DMS53 treated with DMSO at 0.1 percent for 48 hours (cell line): ENCODE measurements around the gene RPP25L.

ENCODE experiments used
- DNase-seq: peaks from one replicate; lab custom pipeline; 2025; ENCODE audit not compliant: unreplicated experiment; lab: John Stamatoyannopoulos, UW

Gene RPP25L

DNA sequence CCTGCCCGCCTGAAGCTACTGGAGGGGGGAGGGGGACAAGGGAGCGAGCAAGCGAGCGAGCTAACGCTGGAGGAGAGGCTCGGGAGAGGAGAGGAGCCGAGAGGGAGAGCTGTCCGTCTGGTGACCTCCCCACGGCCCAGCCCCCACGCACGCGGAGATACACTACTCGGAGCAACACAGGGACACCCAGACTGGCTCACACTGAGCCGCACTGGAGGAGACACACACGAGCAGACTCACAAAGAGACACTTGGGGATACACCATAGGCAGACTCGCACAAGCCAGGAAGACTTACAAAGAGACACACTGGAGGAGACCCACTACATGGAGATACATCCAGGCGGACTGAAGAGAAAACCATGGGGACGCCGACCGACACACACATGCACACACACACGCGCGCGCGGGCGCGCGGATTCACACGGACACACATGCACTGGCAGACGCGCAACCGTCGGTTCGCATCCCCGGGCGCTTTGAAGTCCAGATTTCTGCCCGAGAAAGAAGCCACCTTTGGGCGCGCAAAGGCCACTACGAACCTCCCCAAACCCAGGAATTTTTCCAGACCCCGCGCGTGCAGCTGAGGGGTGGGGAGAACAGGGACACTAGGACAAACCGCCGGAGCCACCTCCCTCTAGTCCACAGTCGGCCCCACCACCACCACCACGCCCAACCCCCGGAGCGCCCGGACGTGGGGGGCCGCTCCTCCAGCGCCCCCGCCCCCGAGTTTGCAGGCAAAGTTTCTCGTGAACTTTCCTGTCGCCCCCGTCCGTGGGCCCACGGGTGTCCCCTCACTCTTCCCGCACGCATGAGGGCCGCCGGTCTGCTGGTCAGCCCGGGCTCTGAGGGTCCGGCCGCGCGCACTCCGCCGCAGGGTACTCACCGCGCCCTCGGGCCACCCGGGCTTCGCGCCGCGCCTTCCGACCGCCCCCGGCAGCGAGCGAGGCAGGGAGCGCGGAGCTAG, 22.9 kb downstream of the RPP25L start:
- DNase-seq = no peak

DNA sequence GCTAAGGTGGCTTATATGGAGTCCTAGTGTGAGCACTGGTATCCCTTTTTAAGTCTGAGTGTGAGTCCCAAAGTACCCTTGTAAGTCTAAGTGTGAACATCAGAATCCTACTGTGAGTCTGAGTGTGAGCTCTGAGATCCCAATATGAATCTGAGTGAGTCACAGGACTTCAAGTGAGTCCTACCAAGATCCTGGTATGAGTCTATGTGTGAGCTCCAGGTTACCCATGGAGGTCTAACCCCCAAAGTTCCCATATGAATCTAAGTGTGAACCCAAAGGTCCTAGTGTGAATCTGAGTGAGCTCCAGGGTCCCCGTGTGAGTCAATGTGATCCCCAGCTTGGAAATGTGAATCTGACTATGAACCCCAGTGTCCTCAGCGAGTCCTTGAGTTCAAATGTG, 24.6 kb downstream of the RPP25L start:
- DNase-seq = no peak

DNA sequence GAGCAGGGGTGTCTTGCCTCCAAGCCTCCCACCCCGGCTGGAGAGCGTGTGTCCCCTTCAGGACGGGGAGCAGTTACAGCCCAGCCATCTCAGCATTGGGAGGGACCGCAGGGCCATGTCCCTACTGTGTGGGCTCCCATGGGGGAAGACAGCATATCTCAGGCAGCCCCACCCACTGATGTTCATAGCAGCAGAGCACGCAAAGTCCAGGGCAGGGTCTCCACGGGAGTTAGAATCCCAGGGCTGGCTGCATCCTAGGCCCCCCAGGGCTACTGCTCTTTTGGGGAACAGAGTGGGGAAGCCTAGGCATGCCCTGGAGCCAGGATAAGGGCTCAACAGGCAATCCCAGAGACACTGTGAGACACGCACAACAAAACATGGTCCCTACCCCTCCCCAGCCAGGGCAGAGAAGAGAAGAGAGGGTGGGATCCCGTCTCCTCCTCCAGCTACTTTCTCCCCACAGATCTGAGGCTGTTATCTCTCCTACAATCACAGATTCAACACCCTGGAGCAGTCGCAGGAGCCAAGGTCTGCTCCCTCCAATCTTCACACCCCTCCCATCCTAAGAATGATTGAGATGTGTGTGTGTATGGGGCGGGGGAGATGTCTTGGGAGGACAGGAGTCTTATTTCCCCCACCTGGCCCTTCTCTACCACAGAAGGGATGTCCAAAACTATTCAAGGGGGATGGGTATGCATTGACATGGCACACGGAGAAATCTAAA, 25.8 kb downstream of the RPP25L start:
- no peak for DNase-seq

DNA sequence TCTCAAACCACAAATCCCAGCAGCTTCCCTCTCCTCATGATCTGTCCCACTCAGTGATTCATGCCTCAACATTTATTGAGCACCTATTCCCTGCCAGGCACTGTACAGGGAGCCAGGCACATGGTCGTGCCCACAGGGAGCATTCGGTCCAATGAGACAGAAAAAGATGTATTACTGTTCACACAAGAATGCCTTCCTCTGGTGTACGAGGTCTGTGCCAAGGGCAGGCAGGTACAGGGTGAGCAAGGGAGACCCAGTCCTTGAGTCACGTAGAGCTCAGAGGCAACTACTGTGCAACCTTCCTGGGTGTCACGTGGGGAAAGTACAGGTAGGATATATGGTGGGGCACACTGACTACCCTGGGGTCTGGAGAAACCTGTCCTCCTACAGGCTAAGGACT, 26.9 kb downstream of the RPP25L start:
- DNase-seq = no peak

DNA sequence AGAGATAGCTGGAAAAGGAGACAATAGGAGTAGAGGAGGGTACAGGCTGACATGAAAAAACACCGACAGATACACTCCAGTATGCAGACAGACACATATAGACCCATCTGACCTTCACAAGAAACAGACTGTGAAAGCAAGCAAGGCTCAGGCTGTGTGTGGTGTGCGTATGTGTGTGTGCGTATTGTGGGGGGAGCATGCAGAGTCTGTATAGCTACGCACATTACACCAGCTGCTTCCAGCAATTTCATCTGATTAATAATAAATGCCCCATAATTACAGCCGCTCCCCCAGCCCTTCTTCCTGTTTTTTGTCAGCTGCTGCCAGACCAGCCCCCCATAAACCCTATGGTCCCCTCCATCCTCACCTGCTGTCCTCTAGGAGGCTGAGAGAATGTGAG, 29.1 kb downstream of the RPP25L start:
- no peak for DNase-seq

DNA sequence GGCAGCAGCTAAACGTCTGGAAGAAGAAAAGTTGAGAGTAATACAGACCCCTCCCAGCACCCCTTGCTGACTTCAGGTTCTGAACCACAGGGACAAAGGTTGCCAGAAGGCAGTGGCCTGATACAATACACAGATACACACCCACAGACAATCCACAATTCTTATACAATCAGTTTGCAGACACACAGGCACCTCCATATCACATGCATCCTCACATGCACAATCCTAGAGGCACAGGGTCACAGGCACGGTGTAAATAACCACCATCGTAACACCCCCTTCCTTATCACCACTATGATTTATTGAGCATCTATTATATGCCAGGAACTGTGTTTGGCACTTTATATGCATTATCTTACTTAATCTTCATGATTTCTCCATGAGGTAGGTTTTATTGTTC, 30.6 kb downstream of the RPP25L start:
- DNase-seq = no peak

DNA sequence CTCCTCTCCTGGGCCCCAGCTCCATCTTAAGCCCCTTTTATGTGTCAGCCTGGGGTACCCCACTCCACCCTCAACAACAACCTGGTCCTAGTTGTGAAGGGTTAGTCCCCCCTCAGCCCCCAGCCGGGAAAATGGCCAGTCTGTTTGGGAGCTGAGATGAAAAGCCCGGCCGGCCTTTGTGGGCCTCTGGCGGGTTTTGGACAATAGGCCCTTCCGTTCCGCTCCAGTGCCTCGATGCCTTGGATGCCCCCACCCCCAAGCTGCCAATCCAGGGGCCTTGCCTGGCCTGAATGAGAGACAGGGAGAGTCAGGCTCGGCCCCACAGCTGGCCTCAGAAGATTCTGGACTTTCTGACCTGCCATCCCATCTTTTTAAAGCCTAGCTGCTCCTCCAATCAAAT, 31.5 kb downstream of the RPP25L start:
- no peak for DNase-seq

DNA sequence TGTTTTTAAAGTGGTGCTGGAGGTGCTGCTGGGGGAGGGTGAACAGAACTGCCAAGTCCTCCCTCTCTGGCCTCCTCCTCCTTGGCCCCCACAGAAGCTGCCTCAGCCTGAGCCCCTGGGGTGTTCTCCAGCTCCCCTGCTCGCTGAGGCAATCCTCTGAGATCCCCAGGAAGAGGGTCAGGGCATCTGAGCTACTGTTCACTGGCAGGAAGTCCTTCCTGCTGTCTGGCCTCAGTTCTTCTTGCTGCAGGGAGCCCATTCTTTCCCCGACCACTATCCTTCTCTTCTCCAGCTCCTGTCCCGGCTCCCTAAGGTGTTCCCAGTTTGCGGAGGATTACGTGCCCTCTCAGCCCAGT, 32.1 kb downstream of the RPP25L start:
- no peak for DNase-seq

DNA sequence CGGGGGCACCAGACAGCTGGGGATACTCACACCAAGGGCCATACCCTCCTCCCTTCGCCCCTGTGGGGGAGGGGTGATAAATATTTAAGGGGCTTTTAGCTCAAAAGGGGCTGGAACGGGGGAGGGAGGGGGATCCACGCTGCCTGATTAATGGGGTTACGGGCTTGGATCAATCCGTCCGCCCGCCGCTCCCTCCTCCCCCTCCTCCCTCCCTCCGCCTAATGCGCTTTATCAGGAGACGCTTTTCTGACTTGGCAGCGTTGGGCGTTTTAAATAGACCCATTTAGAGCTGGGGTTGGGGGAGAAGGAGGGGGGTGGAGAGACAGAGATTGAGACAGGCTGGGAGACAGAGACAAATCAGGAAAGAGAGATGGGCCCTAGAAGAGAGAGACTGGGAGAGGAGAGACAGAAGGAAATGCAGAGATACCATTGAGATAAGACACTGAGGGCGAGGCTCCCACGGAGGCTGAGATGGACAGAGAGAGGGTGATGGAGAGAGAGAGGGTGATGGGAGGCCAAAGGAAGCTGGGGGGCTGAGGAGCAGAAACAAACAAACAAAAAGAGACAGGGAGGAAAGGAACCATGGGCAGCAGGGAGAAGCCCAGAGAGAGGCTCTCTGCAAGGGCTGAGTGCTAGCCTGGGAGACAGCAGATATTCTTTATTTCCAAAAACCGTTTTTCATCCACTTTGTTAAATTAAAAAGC, 32.6 kb downstream of the RPP25L start:
- no peak for DNase-seq

DNA sequence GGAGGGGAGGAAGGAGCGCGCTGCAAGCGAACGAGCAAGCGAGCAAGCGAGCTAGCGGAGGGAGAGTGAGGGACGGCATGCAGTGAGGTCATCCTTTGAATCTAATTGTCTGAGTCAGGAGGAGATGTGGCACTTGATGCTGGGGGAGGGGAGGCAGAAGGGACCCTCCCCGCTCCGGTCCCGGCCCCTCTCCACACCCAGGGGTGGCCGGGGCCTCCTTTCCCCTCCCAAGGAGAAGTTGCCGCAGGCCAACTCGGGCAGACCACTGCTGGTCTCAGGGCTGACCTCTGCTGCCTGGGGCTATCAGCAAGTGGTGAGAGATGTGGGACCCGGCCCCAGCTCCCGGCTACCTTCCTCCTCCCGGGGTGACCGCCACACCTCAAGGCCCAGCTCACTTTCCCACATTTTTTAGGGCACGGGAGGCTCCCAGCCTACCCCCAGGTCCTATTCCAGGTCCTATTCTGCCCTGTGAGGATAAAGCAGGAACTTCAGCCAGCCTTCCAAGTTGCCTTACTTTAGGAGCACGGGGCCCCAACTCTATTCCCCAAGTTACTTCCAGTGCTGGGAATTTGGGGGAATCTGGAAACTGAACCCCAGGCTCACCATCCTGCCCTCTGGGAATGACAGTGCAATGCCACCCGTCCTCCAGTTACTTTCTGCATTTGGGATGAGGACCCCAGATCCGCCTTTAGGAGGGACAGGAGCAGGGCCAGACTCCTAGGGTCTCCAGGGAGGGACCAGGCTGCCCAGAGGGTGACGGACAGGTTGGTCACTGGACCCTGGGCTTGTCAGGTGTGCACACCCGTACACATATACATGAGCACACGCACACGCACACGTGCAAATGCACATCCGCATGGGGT, 33.4 kb downstream of the RPP25L start:
- DNase-seq = no peak

DNA sequence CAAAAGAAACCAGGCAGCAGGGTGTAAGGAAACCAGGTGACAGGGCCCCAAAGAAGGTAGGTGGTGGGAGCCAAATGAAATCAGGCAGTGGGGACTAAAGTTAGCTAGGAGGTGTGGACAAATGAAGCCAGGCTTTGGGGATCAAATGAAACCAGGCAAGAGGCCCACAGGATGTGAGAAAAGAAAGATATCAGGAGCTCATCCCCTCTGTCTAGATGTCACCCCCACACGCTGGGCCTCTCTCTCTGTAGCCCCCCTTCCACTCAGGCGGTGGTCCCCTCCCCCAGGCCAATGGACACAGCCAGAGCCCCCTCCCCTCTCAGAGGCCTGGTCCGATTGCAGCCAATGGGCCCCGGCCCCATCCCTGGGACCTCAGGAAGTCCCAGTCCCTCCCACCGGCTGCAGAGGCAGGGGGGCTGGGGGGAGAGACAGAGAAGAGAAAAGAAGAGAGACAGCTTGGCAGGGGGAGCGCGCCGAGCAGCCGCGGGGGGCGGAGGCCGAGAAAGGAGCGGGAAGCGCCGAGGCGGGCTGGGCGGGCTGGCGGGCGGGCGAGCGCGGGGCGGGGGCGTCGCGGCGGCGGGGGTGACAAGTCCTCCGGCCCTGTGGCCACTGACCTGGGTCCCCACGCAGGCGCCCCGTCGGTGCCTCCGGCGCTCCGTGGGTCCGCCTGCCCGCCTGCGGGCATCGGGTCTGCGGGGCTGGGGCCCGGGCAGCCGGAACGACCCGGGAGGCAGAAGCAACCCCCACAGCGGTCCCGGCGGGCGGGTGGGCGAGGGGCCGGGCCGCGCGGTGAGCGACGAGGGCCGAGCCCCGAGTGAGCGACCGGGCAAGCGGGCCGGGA, 34.3 kb downstream of the RPP25L start:
- no peak for DNase-seq

DNA sequence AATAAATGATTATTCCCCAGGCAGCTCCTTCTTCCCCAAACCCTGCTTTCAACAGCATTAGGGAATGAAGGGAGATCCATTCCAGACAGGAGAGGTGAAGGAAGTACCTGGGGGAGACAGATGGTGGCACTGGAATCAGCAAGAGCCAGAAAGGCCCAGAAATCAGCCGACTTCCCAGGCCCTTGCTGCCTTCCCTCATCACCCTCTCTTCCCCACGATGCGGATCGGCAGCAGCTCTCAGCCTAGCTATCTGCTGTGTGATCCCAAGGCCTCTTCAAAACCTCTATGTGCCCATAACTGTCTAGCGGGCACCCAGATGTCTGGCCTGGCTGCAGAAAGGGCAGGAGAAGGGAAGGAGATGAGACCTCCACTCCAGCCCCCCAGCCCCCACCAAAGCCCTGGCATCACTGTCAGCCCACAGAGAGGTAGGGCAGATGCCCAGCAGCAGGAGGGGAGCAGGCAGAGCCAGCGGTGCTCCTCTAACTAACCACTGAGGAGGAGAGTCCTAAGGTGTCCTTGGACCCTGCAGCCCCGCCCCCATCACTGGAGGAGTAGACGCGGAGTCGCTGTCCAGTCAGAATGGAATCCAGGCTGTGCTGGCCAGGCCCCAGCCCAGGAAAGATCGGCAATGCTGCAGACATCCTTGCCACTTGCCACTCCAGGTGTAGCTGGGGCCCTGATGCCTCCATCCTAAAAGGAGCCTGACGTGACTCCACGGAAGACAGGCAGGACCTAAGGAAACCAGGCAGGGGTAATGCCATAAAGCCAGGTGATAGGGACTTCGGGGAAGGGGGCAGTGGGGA, 35.1 kb downstream of the RPP25L start:
- no peak for DNase-seq

DNA sequence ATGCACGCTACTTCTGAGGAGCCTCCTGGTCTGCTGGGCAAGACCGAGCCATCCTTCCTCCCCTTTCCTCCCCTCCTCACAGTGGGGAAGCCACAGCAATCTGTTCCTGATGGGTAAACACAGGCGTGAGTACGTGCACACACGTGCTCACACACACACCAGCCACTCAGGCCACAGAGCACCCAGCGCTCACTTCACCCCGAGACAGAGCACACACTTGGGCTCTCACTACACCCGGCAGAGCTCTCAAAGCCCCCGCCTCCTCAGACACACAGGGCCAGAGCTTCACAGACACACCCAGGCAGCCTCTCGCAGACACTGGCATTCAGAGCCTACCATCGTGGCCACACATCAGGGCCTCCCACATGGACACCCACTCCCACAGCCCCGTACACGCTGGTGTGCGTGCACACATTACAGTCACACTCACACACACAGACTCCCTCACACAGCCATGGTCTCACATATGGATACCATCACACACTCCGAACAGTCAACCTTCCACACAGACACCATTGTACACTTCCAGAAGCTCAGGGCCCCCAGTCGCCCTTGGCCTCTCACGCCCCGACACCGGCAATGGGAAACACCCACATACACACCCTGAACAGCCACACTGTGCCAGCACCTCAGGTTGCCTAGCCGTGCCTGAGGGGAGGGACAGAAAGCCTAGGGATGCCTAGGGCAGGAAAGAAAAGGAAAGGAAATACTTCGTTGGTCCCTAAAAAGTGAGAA, 35.9 kb downstream of the RPP25L start:
- no peak for DNase-seq

DNA sequence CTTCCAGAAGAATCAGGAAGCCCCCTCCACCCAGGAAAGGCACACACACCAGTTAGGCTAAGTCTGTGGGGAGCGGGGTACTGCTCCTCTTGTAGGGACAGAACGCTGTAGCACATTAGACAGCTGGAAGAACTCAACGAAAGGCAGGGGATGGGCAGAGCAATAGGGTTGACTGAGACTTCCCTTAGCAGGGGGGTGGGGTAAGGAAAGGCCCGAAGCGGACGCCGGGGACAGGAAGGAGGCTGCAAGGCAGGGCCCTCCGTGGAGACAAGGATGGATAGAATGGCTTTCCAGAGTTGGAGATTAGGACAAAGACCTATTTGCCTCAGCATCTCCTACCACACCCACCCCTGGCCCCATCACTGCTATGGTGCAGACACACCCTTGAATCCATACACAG, 36.7 kb downstream of the RPP25L start:
- no peak for DNase-seq

DNA sequence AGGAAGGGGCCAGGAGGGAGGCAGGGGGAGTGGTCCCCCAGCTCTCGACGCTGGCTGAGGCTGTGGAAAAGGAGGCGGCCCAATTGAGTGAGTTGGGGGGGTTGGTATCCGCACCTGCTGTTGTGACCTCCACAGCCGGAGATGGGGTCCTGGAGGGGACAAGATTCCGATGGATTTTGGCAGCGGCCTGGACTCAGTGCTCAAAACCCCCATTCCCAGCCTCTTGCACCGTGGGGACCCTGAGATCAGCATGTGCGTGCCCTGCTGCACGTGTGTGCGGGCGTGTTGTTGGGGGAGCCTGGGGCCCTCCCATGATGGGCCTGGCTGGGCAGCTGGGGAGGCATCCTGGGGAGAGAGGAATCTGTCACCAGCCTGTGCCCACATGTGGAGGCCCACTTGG, 37.3 kb downstream of the RPP25L start:
- DNase-seq = no peak

DNA sequence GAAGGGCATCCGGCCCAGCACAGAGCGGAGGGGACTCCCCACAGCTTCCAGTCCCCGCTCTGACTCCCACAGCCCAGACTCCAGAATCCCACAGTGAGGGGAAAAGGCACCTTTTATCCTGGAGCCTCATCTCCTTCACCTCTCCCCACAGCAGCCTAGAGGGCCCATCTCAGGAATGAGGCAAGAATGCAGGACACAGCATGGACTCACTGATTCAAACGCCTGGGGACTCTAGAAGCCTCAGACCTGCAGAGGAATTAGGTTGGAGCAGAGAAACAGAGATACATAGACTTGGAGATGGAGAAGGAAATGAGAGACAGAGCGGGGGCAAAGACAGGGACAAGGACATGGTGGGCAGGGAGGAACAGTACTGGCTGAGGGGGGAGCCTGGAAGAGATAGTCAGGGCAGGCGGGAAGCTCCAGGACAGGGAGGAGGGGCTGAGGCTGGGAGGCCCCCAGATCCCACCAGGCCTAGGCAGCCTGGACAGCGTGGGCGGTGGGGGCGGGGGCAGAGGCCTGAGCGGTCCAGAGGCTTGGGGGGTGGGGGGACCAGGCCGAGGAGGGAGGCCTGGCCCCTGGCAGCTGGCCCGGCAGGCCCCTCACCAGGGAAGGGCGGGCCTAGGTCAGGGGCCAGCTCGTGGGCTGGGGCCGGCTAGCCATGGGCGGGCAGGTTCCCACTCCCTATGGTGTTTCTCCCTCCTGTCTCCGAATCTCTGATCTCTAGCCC, 38.1 kb downstream of the RPP25L start:
- DNase-seq = no peak

DNA sequence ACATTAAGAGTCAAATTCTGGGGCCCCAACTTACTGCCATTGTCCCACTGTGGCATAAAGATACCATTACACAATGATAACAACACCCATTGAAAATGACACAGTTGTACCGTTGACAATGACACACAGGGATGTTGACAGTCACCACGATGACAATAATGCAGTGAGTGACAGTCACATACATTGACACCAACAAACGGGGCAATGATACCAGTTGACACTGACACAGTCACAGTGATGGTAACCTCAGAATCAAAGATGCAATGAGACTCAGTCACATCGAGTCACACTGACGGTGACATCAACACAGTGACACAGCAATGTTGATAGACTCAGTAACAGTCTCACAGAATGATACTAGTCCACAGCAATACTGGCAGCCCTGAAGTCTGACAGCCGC, 39.3 kb downstream of the RPP25L start:
- no peak for DNase-seq

DNA sequence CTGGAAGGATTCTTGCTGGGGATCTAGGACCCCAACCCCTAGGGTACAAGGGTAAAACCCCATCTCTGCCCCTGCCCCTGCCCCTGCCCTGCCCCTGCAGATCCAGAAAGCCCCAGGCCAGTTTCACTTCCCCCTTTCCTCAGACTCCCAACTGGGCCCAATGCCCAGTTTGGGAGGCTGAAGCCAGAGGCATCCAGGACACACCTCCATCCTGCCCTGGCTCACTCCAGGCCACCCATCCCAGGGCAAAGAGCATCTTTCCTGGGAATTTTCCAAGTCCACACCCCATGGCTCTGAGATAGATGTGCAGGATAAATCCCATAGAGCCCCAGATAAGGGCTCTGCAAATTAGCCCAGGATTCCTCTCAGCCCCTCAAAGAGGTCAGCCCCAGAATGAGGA, 39.8 kb downstream of the RPP25L start:
- no peak for DNase-seq
